Adrenal gland (tissue), 12 donors: Measurements from ENCODE around the gene RBM19. TPM values are rescaled to one million over a fixed set of nuclear protein-coding genes. Genes with fewer than 3 reads are reported as not detected.

Experiments
- DNase-seq, 7 donors: peaks; one replicate each; pipeline ENCODE4 v3.0.0-alpha.2; 2019 to 2020
- H3K27ac ChIP-seq, 5 donors: fragments of 200-600 bp; sonication (generic) in 4 of 5; 1 replicate in 3 of 5; 2 replicates in 2 of 5; pipeline versions ENCODE4 v1.5.1 to v1.8.0; 2016 to 2020; ENCODE audit warnings: mild to moderate bottlenecking in 1 of 5
- H3K27me3 ChIP-seq: fragments of 200-600 bp; 2 replicates; pipeline ENCODE4 v1.8.0; 2021
- H3K36me3 ChIP-seq, 2 donors: fragments of 200-600 bp; replicated peaks in 1 of 2; 1 replicate in 1 of 2; 2 replicates in 1 of 2; pipeline versions ENCODE4 v1.5.1 to v1.8.0; 2018 to 2022
- H3K4me1 ChIP-seq, 2 donors: fragments of 200-600 bp; replicated peaks in 1 of 2; 1 replicate in 1 of 2; 2 replicates in 1 of 2; pipeline versions ENCODE4 v1.5.1 to v1.8.0; 2018 to 2021
- H3K4me3 ChIP-seq, 4 donors: fragments of 200-600 bp; sonication (generic) in 3 of 4; one replicate each; pipeline ENCODE4 v1.5.1; 2016 to 2018
- H3K9me3 ChIP-seq, 3 donors: fragments of 200-600 bp; sonication (generic) in 1 of 3; replicated peaks in 1 of 3; 1 replicate in 2 of 3; 2 replicates in 1 of 3; pipeline versions ENCODE4 v1.5.1 to v1.8.0; 2016 to 2021
- CTCF ChIP-seq, 6 experiments: fragments of 450-650 bp in 4 of 6; fragments of 200-600 bp in 2 of 6; sonication (generic) in 1 of 6; IDR thresholded peaks; 1 replicate in 5 of 6; 2 replicates in 1 of 6; pipeline versions ENCODE4 v1.5.1 to v1.8.0; 2016 to 2021; ENCODE audit warnings: antibody characterized with exemption in 6 of 6, mild to moderate bottlenecking in 2 of 6, moderate library complexity in 1 of 6
- POLR2A ChIP-seq, 2 donors: fragments of 450-650 bp; IDR thresholded peaks; one replicate each; pipeline ENCODE4 v1.6.1; 2017; ENCODE audit warnings: antibody characterized with exemption in 2 of 2, mild to moderate bottlenecking in 2 of 2, moderate library complexity in 1 of 2
- WGBS, 4 donors: extraction: QIAGEN DNeasy Blood & Tissue Kit in 2 of 4; methylation state at CpG; one replicate each; pipeline versions ENCODE4 v1.1.5 to v1.1.7; 2013 to 2017; 5-methylcytosine and 5-hydroxymethylcytosine counted together
- intact Hi-C, 2 donors: fragments of 100-400 bp; cut with DNase I; formaldehyde crosslinking; loops; one replicate each; pipeline versions ENCODE4 v1.14.1 to v1.15.0; 2022 to 2023
- polyA plus RNA-seq, 3 donors: library from polyadenylated mRNA; stranded (reverse); fragments of 200-250 nt in 2 of 3; fragments of 350-450 nt in 1 of 3; fragmentation: Illumina TruSeq in 1 of 3; extraction: RNeasy Lipid Tissue Mini Kit (QIAGEN cat#74804) in 1 of 3; gene quantifications; one replicate each; pipeline ENCODE4 v1.2.3, GENCODE V29; 2013 to 2014
- total RNA-seq, 9 donors: library from RNA; depleted of rRNA in 4 of 9; stranded (reverse); fragments of >200 nt in 4 of 9; fragments of 120-200 nt in 1 of 9; fragmentation: NEBNext Ultra II Directional in 1 of 9; extraction: Animal tissue kit (Norgen Biotek cat#: 25700) in 1 of 9; gene quantifications; one replicate each; pipeline versions ENCODE4 v1.1.0 to v1.2.4, GENCODE V29; 2013 to 2023
- donor health status: healthy with polysubstance abuse.
- donor health status: Bipolar disorder and iron deficiency.
- donor health status: DM: yes; HTN: yes; CAD: no.
- donor health status: DM: no; HTN: no; CAD: no.
- donor health status: DM: no; HTN: no; CAD: no.
- donor health status: DM: yes; HTN: yes; CAD: no.

Gene RBM19
- total and polyA plus RNA-seq, 12 donors, result 19.6 to 71.4 (median 33.1) TPM

DNA sequence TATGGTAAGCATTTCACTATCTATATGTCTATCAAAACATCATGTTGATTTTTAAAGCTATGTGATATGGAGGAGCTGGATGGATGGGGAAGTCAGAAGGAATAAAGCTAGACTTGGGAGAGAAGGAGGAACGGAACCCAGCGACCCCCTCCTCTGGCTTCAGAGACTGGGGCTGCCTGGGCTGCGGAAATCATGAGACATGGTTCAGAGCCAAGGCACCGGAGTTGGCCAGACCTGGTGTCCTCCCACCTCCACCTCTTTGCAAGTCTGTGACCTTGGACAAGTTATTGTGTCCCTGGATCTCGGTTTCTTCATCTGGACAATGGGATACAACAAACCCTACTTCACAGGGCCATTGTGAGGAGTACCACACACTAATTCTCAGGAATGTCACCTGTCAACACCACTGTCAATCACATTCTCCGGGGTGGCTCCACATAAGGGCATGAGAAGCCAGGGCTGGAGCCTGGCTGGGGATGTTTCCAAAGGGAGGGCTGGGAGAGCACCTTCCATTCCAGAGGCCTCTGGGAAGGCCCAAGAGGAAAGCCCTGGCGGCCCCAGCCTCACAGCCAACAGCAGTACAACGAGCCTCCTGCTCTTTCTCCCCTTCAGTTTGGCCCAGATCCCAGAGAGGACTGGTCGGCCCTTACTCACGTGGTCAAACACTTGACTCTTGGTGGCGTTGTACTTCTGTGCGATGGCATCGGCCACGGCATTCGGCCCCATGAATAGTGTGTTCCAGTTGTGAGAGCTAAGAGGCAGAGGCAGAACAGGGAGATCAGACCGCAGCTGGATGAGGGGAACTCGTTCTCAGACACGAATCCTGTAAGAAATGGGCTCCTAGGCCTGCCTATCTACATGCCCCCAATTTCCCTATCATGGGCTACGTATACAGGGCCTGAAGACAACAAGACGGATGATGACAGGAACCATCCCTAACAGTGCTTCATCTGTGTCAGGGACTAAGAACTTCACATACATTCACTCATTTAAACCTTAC, 20.7 kb downstream of the RBM19 start:
- DNase-seq, result no peak
- Histone ChIP-seq H3K27me3 (no peaks in the 10 kb centered on the region), H3K9me3 (no peaks in the 10 kb centered on the region), H3K4me3 (no peak overlapping the region), H3K27ac (no peak overlapping the region), H3K36me3 (peaks cover 0 to 83% of the 10 kb centered on the region in 2 donors), H3K4me1 (no peaks in the 10 kb centered on the region)
- 92 to 93% (median 93%) methylated on average over 18 to 20 of the region's 20 CpGs for WGBS, 4 donors
- intact Hi-C loops, result no loop called here
- no peak for TF ChIP-seq CTCF (IDR thresholded peaks at IDR 0.05)
- no peak for TF ChIP-seq POLR2A (IDR thresholded peaks at IDR 0.05)

- intact Hi-C loops, result no loop called here
- no peaks in the 10 kb centered on the region for H3K27me3 ChIP-seq
- no peaks in the 10 kb centered on the region for H3K9me3 ChIP-seq
- H3K4me3 ChIP-seq, result no peak overlapping the region
- DNase-seq, result no peak
- H3K27ac ChIP-seq, result no peak overlapping the region
- 88 to 94% (median 91%) methylated on average over 13 to 15 of the region's 15 CpGs for WGBS, 4 donors
- no peaks in the 10 kb centered on the region for H3K4me1 ChIP-seq
- TF ChIP-seq CTCF (IDR thresholded peaks at IDR 0.05) (no peak), POLR2A (IDR thresholded peaks at IDR 0.05) (no peak)
- peaks cover 0 to 95% of the 10 kb centered on the region in 2 donors for H3K36me3 ChIP-seq
Observed at GRCh38 chr12:113942209-113942608, 23.9 kb downstream of the RBM19 start.

DNA sequence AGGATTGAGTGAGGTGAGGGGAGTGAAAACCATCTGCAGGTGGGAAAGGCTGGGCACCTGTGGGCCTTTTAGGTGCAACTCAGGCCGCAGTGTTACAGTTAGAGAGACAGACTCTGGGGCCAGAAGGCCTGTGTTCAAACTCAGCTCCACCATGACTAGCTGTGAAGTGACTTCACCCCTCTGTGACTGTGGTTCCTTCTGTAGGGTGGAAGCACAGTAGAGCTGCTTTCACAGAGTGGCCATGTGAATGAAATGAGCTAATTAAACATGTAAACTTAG, 25.0 kb downstream of the RBM19 start:
- H3K4me1 ChIP-seq, result no peaks in the 10 kb centered on the region
- H3K27me3 ChIP-seq, result no peaks in the 10 kb centered on the region
- intact Hi-C loops, result no loop called here
- no peak for DNase-seq
- WGBS, 4 donors, result 100% methylated on average over 1 of the region's 1 CpG
- peaks cover 0 to 95% of the 10 kb centered on the region in 2 donors for H3K36me3 ChIP-seq
- H3K27ac ChIP-seq, result no peak overlapping the region
- H3K9me3 ChIP-seq, result no peaks in the 10 kb centered on the region
- H3K4me3 ChIP-seq, result no peak overlapping the region
- TF ChIP-seq POLR2A (IDR thresholded peaks at IDR 0.05) (no peak), CTCF (IDR thresholded peaks at IDR 0.05) (no peak)

- H3K36me3 ChIP-seq, result peaks cover 0 to 90% of the 10 kb centered on the region in 2 donors
Observed at GRCh38 chr12:113940357-113941207, 25.5 kb downstream of the RBM19 start.

More at GRCh38 chr12:113940357-113941207, 25.5 kb downstream of the RBM19 start:
- no peak overlapping the region for H3K27ac ChIP-seq
- H3K4me1 ChIP-seq, result no peaks in the 10 kb centered on the region
- no peak for DNase-seq
- WGBS, 4 donors, result 81 to 86% (median 83%) methylated on average over 10 to 11 of the region's 11 CpGs
- no peak overlapping the region for H3K4me3 ChIP-seq
- no peaks in the 10 kb centered on the region for H3K9me3 ChIP-seq
- H3K27me3 ChIP-seq, result no peaks in the 10 kb centered on the region
- TF ChIP-seq CTCF (IDR thresholded peaks at IDR 0.05) (no peak), POLR2A (IDR thresholded peaks at IDR 0.05) (no peak)
- intact Hi-C loops, result no loop called here
